GM19467 (cell line): Measurements from ENCODE around the gene PLBD1.

Source experiments
- ATAC-seq: cut with Tn5 transposase; IDR thresholded peaks from one replicate; pipeline ENCODE4 v1.9.1; 2021; ENCODE audit warnings: mild to moderate bottlenecking, moderate library complexity; ENCODE audit not compliant: unreplicated experiment

PLBD1 gene

DNA sequence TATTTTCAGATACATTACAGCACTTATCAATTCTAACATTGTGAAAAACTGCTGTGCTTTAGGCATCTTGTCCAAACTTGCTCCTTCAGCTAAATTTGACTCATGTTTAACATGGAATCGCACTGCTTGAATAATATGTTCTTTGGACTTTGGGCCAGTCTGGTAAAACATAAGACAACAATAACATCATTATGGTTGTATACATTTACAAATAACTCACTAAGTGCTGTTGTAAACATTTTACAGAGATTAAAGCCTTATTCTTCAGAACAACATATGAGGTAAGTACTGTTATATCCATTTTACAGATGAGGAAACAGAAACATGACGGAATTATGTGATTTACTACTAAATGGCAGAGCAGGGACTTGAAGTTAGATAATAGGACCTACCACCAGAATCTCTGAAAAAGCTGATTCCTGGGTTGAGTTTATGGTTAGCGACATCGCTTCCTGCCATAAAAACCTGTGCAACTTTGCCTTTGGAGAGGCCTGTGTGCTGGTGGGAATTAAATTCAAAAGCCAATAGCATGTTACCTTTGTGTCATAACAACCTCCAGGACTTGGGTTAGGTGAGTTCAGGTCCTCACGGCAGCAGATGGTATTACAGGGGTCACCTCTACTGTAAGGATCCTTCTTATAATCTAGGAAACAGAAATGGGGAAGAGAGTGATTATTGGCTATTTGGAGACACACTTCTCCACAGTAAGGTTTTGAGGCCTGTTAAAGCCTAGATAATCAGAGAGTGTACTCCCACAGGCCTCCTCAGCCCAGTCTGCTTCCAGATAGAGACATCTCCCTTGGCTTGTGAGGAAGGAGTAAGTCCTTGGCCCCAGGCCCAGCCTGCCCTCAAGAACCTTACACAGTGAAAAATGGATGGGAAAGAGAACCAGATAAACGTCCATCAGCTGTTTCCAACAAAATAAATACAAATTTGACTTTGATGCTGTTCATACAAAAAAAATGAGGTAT is 61.8 kb downstream of the PLBD1 start:
- ATAC-seq: no peak

DNA sequence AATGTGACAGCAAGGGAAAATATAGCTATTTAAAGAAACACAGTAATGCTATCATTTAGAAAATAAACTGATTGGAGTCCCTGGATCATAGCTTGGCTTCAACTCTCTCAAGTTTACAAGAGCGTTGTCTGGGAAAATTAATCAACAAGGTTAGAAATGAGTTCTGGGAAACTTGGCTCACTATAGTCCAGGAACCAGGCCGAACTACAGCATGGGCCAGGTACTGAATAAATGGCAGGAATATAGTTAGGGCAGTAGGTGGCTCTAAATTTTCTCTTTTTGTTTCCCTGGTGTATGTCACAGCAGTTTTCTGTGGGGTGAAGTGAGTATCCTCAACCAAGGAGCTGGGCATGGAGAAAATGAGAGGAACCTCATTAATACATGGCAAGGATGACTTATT is 72.4 kb downstream of the PLBD1 start:
- no peak for ATAC-seq

GRCh38 chr12:14482886-14483285 is 84.8 kb downstream of the PLBD1 start:
- no peak for ATAC-seq

- no peak for ATAC-seq
Measured at GRCh38 chr12:14482361-14482760, 85.3 kb downstream of the PLBD1 start.

DNA sequence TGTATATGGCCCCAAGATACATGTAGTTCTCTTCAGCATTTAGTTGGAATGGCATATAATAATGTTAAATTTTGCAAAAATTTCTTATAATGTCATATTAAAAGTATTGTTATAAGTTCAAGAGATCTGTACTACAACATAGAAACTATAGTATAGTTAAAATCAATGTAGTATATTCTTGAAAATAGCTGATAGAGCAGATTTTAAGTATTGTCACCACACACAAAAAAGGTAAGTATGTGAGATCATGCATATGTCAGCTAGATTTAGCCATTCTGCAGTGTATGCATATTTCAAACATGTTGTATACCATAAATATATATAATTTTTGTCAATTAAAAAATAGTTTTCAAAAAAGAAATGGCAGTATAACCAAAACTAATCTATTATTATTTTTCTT is 86.5 kb downstream of the PLBD1 start:
- no peak for ATAC-seq

GRCh38 chr12:14479004-14479403 is 88.7 kb downstream of the PLBD1 start:
- ATAC-seq: no peak

DNA sequence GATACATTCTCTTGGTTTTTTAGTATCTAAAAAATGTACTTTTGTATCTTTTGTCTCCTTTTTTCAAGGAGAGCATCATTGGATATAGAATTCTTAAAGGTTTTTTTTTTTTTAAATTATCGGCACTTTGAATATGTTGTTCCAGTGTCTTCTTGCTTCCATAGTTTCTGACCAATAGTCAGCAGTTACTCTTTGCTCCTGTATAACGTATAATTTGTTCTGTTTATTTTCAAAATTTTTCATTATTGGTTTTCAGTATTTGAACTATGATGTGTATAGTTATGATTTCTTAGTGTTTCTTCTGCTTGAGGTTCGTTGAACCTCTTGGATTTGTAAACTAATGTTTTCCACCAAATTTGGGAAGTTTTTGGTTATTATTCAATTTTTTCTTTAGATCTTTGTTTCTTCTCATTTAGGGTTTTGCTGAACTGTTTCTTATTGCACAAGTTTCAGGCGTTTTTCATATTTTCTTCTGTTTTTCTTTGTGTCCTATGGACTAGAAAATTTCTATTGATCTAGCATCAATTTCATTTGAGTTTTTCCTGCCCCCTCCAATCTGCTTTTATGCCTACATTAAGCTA is 93.9 kb downstream of the PLBD1 start:
- no peak for ATAC-seq

DNA sequence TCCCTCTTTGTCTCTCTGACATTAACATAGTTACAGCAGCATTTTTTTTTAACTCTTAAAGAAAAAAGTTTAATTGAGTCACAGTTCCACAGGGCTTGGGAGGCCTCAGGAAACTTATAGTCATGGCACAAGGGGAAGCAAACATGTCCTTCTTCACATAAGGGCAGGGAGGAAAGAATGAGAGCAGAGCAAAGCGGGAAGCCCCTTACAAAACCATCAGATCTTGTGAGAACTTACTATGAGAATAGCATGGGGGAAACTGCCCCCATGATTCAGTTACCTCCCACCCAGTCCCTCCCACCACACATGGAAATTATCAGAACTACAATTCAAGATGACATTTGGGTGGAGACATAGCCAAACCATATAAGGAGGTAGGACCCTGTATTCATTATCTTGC is 96.2 kb downstream of the PLBD1 start:
- ATAC-seq: no peak

DNA sequence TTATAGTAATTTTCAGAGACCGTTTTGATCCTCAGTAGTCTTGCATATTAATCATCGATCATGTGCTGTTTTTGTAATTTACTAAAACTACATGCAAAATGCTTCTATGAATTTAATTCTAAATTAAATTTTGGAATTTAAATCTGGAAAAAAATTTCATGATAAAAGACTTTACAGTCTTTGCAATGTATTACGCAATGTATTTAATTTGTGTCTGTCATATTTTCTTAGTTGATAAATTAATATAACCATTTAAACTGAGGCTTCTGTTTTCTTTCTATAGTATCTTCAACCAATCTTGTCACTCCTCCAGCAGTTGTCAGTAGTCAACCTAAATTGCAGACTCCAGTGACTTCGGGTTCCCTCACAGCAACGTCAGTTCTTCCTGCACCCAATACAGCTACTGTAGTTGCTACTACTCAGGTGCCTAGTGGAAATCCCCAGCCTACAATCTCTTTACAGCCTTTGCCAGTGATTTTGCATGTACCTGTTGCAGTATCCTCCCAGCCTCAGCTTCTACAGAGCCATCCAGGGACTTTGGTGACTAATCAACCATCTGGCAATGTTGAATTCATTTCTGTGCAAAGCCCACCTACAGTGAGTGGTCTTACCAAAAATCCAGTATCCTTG is 107.4 kb downstream of the PLBD1 start:
- no peak for ATAC-seq

- no peak for ATAC-seq
Measured at GRCh38 chr12:14454098-14454907, 113.4 kb downstream of the PLBD1 start.
